ENCODE measurements around the gene BPHL.
"Not testable (repeated sequence)": the region's sequence is repeated elsewhere in the genome, so short reads cannot be mapped to it uniquely, and the experiment has no call there.

Gene BPHL

GRCh38 chr6:3131695-3132094 lies 13.2 kb downstream of the BPHL start:
- no peak overlapping the region for H2AFZ ChIP-seq (ENCODE audit: low read depth, low read length)
- peaks cover 57% of the 10 kb centered on the region for H3K36me3 ChIP-seq (ENCODE audit: insufficient read depth, low read length)
- H3K9me3 ChIP-seq (ENCODE audit: low read length), result no peaks in the 10 kb centered on the region
- no peaks in the 10 kb centered on the region for H3K27me3 ChIP-seq (ENCODE audit: insufficient read depth, low read length)
- H3K4me3 ChIP-seq (ENCODE audit: low read length), result no peak overlapping the region
- no peaks in the 10 kb centered on the region for H3K4me1 ChIP-seq (ENCODE audit: insufficient read depth, low read length)

GRCh38 chr6:3133515-3133914 lies 15.0 kb downstream of the BPHL start:
- no peaks in the 10 kb centered on the region for H3K27me3 ChIP-seq (ENCODE audit: insufficient read depth, low read length)
- H3K9me3 ChIP-seq (ENCODE audit: low read length), result no peaks in the 10 kb centered on the region
- no peak overlapping the region for H2AFZ ChIP-seq (ENCODE audit: low read depth, low read length)
- H3K4me1 ChIP-seq (ENCODE audit: insufficient read depth, low read length), result no peaks in the 10 kb centered on the region
- H3K4me3 ChIP-seq (ENCODE audit: low read length), result no peak overlapping the region
- H3K36me3 ChIP-seq (ENCODE audit: insufficient read depth, low read length), result peaks cover 74% of the 10 kb centered on the region

GRCh38 chr6:3135668-3136291 lies 17.3 kb downstream of the BPHL start:
- H2AFZ ChIP-seq (ENCODE audit: low read depth, low read length), result no peak overlapping the region
- no peak overlapping the region for H3K4me3 ChIP-seq (ENCODE audit: low read length)
- H3K36me3 ChIP-seq (ENCODE audit: insufficient read depth, low read length), result peaks cover 76% of the 10 kb centered on the region
- H3K27me3 ChIP-seq (ENCODE audit: insufficient read depth, low read length), result no peaks in the 10 kb centered on the region
- H3K4me1 ChIP-seq (ENCODE audit: insufficient read depth, low read length), result no peaks in the 10 kb centered on the region
- H3K9me3 ChIP-seq (ENCODE audit: low read length), result no peaks in the 10 kb centered on the region

GRCh38 chr6:3136292-3137011 lies 17.9 kb downstream of the BPHL start:
- no peak overlapping the region for H2AFZ ChIP-seq (ENCODE audit: low read depth, low read length)
- H3K36me3 ChIP-seq (ENCODE audit: insufficient read depth, low read length), result peaks cover 76% of the 10 kb centered on the region
- no peaks in the 10 kb centered on the region for H3K9me3 ChIP-seq (ENCODE audit: low read length)
- H3K4me1 ChIP-seq (ENCODE audit: insufficient read depth, low read length), result no peaks in the 10 kb centered on the region
- no peak overlapping the region for H3K4me3 ChIP-seq (ENCODE audit: low read length)
- H3K27me3 ChIP-seq (ENCODE audit: insufficient read depth, low read length), result no peaks in the 10 kb centered on the region

- Histone ChIP-seq H3K9me3 (ENCODE audit: low read length) (no peaks in the 10 kb centered on the region), H3K27me3 (ENCODE audit: insufficient read depth, low read length) (no peaks in the 10 kb centered on the region), H3K4me1 (ENCODE audit: insufficient read depth, low read length) (no peaks in the 10 kb centered on the region), H3K4me3 (ENCODE audit: low read length) (no peak overlapping the region), H3K36me3 (ENCODE audit: insufficient read depth, low read length) (peaks cover 69% of the 10 kb centered on the region), H2AFZ (ENCODE audit: low read depth, low read length) (no peak overlapping the region)
Observed at GRCh38 chr6:3137057-3137777, 18.7 kb downstream of the BPHL start.

- H3K4me3 ChIP-seq (ENCODE audit: low read length); H2AFZ ChIP-seq (ENCODE audit: low read depth, low read length); H3K27me3 ChIP-seq (ENCODE audit: insufficient read depth, low read length); H3K4me1 ChIP-seq (ENCODE audit: insufficient read depth, low read length); H3K9me3 ChIP-seq (ENCODE audit: low read length): not testable (repeated sequence)
- peaks cover 72% of the 10 kb centered on the region for H3K36me3 ChIP-seq (ENCODE audit: insufficient read depth, low read length)
Observed at GRCh38 chr6:3137873-3138272, 19.4 kb downstream of the BPHL start.

GRCh38 chr6:3138341-3138740 lies 19.8 kb downstream of the BPHL start:
- Histone ChIP-seq H3K4me3 (ENCODE audit: low read length) (no peak overlapping the region), H3K27me3 (ENCODE audit: insufficient read depth, low read length) (no peaks in the 10 kb centered on the region), H2AFZ (ENCODE audit: low read depth, low read length) (no peak overlapping the region), H3K9me3 (ENCODE audit: low read length) (no peaks in the 10 kb centered on the region), H3K36me3 (ENCODE audit: insufficient read depth, low read length) (peaks cover 72% of the 10 kb centered on the region), H3K4me1 (ENCODE audit: insufficient read depth, low read length) (no peaks in the 10 kb centered on the region)

GRCh38 chr6:3139090-3139903 lies 20.8 kb downstream of the BPHL start:
- no peak overlapping the region for H2AFZ ChIP-seq (ENCODE audit: low read depth, low read length)
- H3K9me3 ChIP-seq (ENCODE audit: low read length), result no peaks in the 10 kb centered on the region
- no peaks in the 10 kb centered on the region for H3K27me3 ChIP-seq (ENCODE audit: insufficient read depth, low read length)
- H3K4me1 ChIP-seq (ENCODE audit: insufficient read depth, low read length), result no peaks in the 10 kb centered on the region
- H3K36me3 ChIP-seq (ENCODE audit: insufficient read depth, low read length), result peaks cover 73% of the 10 kb centered on the region
- no peak overlapping the region for H3K4me3 ChIP-seq (ENCODE audit: low read length)

GRCh38 chr6:3140201-3140600 lies 21.7 kb downstream of the BPHL start:
- peaks cover 75% of the 10 kb centered on the region for H3K36me3 ChIP-seq (ENCODE audit: insufficient read depth, low read length)
- H3K9me3 ChIP-seq (ENCODE audit: low read length), result no peaks in the 10 kb centered on the region
- H3K4me1 ChIP-seq (ENCODE audit: insufficient read depth, low read length), result no peaks in the 10 kb centered on the region
- H3K27me3 ChIP-seq (ENCODE audit: insufficient read depth, low read length), result no peaks in the 10 kb centered on the region
- H2AFZ ChIP-seq (ENCODE audit: low read depth, low read length), result no peak overlapping the region
- H3K4me3 ChIP-seq (ENCODE audit: low read length), result no peak overlapping the region

GRCh38 chr6:3142536-3142935 lies 24.0 kb downstream of the BPHL start:
- Histone ChIP-seq H3K27me3 (ENCODE audit: insufficient read depth, low read length) (no peaks in the 10 kb centered on the region), H3K4me3 (ENCODE audit: low read length) (no peak overlapping the region), H3K9me3 (ENCODE audit: low read length) (no peaks in the 10 kb centered on the region), H3K36me3 (ENCODE audit: insufficient read depth, low read length) (peaks cover 64% of the 10 kb centered on the region), H3K4me1 (ENCODE audit: insufficient read depth, low read length) (no peaks in the 10 kb centered on the region), H2AFZ (ENCODE audit: low read depth, low read length) (no peak overlapping the region)

- Histone ChIP-seq H3K4me3 (ENCODE audit: low read length) (no peak overlapping the region), H3K27me3 (ENCODE audit: insufficient read depth, low read length) (no peaks in the 10 kb centered on the region), H3K9me3 (ENCODE audit: low read length) (no peaks in the 10 kb centered on the region), H3K36me3 (ENCODE audit: insufficient read depth, low read length) (peaks cover 64% of the 10 kb centered on the region), H2AFZ (ENCODE audit: low read depth, low read length) (no peak overlapping the region), H3K4me1 (ENCODE audit: insufficient read depth, low read length) (no peaks in the 10 kb centered on the region)
Observed at GRCh38 chr6:3143158-3143557, 24.6 kb downstream of the BPHL start.

- no peak overlapping the region for H2AFZ ChIP-seq (ENCODE audit: low read depth, low read length)
- H3K9me3 ChIP-seq (ENCODE audit: low read length), result no peaks in the 10 kb centered on the region
- no peak overlapping the region for H3K4me3 ChIP-seq (ENCODE audit: low read length)
- H3K4me1 ChIP-seq (ENCODE audit: insufficient read depth, low read length), result no peaks in the 10 kb centered on the region
- no peaks in the 10 kb centered on the region for H3K27me3 ChIP-seq (ENCODE audit: insufficient read depth, low read length)
- H3K36me3 ChIP-seq (ENCODE audit: insufficient read depth, low read length), result peaks cover 62% of the 10 kb centered on the region
Observed at GRCh38 chr6:3144571-3144970, 26.1 kb downstream of the BPHL start.

All from neuron (in vitro differentiated cells).